Endothelial cell of umbilical vein (primary cell): ENCODE measurements around the gene CERKL. TPM values are rescaled to one million over a fixed set of nuclear protein-coding genes. Genes with fewer than 3 reads are reported as not detected.
A peak's percentile ranks its signal among the peaks of the same experiment; 100 is the strongest.

Experiments used
- BruUV-seq: library from RNA; stranded (reverse); fragments of 400-500 nt; replicated peaks from 2 replicates; lab custom pipeline; 2021; lab: Mats Ljungman, UMichigan
- CTCF ChIA-PET: fragments of 300-600, 350-600 bp; sonication (Branson Sonifier 250); formaldehyde crosslinking; loops from one replicate; lab custom pipeline; 2021; ENCODE audit warnings: antibody characterized with exemption, inconsistent platforms; lab: Charles Lee
- POLR2A ChIA-PET: fragments of 300-600, 350-600 bp; sonication (Branson Sonifier 250); formaldehyde crosslinking; loops from one replicate; lab custom pipeline; 2021; ENCODE audit warnings: antibody characterized with exemption, inconsistent platforms; lab: Charles Lee
- DNase-seq: peaks from one replicate; pipeline ENCODE4 v3.0.0-alpha.2; 2011; ENCODE audit warnings: low read depth, low spot score
- FAIRE-seq: peaks from 2 replicates; lab custom pipeline; 2011; peaks lifted over from hg19 to GRCh38; lab: Jason Lieb, UNC
- H2AFZ ChIP-seq: 2 replicates; pipeline ENCODE4 v1.6.0; 2012; ENCODE audit warnings: low read depth, low read length, control low read depth, inconsistent platforms
- H3K27ac ChIP-seq: 2 replicates; pipeline ENCODE4 v1.5.1; 2011; ENCODE audit warnings: low read depth, mild to moderate bottlenecking, control low read depth, low read length, moderate library complexity; ENCODE audit not compliant: insufficient read depth
- H3K27me3 ChIP-seq, 2 experiments: 2 replicates each; pipeline versions ENCODE4 v1.6.0 to v1.6.1; 2011; ENCODE audit warnings: low read length in 2 of 2, mixed read lengths in 1 of 2; ENCODE audit not compliant: control insufficient read depth in 2 of 2, insufficient read depth in 2 of 2
- H3K36me3 ChIP-seq, 2 experiments: 2 replicates in 1 of 2; 3 replicates in 1 of 2; pipeline ENCODE4 v1.5.1; 2011; ENCODE audit warnings: low read length in 2 of 2, mild to moderate bottlenecking in 1 of 2, moderate library complexity in 1 of 2; ENCODE audit not compliant: control insufficient read depth in 2 of 2, insufficient read depth in 2 of 2; ENCODE audit errors: extremely low read depth in 1 of 2
- H3K4me1 ChIP-seq: 3 replicates; pipeline ENCODE4 v1.5.1; 2011; ENCODE audit warnings: mild to moderate bottlenecking, low read length; ENCODE audit not compliant: control insufficient read depth, insufficient read depth; ENCODE audit errors: extremely low read depth
- H3K4me2 ChIP-seq: 2 replicates; pipeline ENCODE4 v1.6.1; 2011; ENCODE audit warnings: low read length, control low read depth, mixed read lengths; ENCODE audit not compliant: insufficient read depth
- H3K4me3 ChIP-seq, 3 experiments: fragments of 200-600 bp in 1 of 3; sonication (generic), shearing (Covaris generic) in 1 of 3; replicated peaks in 1 of 3; 2 replicates each; pipeline ENCODE4 v1.5.1; 2011 to 2016; ENCODE audit warnings: control low read depth in 3 of 3, low read length in 3 of 3, mild to moderate bottlenecking in 2 of 3, inconsistent platforms in 1 of 3, low read depth in 1 of 3, moderate library complexity in 1 of 3; ENCODE audit not compliant: insufficient read depth in 1 of 3
- H3K79me2 ChIP-seq: 2 replicates; pipeline ENCODE4 v1.6.0; 2012; ENCODE audit warnings: low read length, inconsistent platforms; ENCODE audit not compliant: control insufficient read depth, insufficient read depth
- H3K9ac ChIP-seq: replicated peaks from 2 replicates; pipeline ENCODE3; 2011; ENCODE audit warnings: low read length, control low read depth; ENCODE audit not compliant: insufficient read depth; ENCODE audit errors: extremely low read depth
- H3K9me1 ChIP-seq: replicated peaks from 3 replicates; pipeline ENCODE4 v1.6.0; 2011; ENCODE audit warnings: mild to moderate bottlenecking, low read length; ENCODE audit not compliant: control insufficient read depth, insufficient read depth; ENCODE audit errors: extremely low read depth
- H3K9me3 ChIP-seq: replicated peaks from 2 replicates; pipeline ENCODE4 v1.5.1; 2012; ENCODE audit warnings: low read length, inconsistent platforms; ENCODE audit not compliant: control insufficient read depth, insufficient read depth
- H4K20me1 ChIP-seq: replicated peaks from 2 replicates; pipeline ENCODE3; 2011; ENCODE audit warnings: mild to moderate bottlenecking, low read length; ENCODE audit not compliant: control insufficient read depth, insufficient read depth; ENCODE audit errors: extremely low read depth
- dilution Hi-C: fragments of 300-500 bp; cut with MboI; formaldehyde crosslinking; loops from one replicate; pipeline ENCODE4 v1.15.0; 2019; ENCODE audit warnings: low sequenced_read_pairs; ENCODE audit not compliant: extremely low pct_ligation_motif_present
- intact Hi-C: fragments of 100-400 bp; cut with micrococcal nuclease; formaldehyde crosslinking; loops from one replicate; pipeline ENCODE4 v1.10.0; 2022
- polyA plus RNA-seq, 4 experiments: library from polyadenylated mRNA; depleted of rRNA in 3 of 4; stranded (reverse) in 3 of 4; unstranded in 1 of 4; fragments of >200 nt; gene quantifications; 2 replicates each; pipeline versions ENCODE4 v1.2.1 to v1.2.3, GENCODE V29; 2011 to 2012; ENCODE audit warnings: missing spikeins in 1 of 4
- total RNA-seq: library from RNA; stranded (reverse); gene quantifications from 2 replicates; pipeline ENCODE4 v1.2.3, GENCODE V29; 2021
- TF ChIP-seq, protein P1 (sequence below): IDR thresholded peaks from 2 replicates; pipeline ENCODE4 v1.6.1; 2011; ENCODE audit not compliant: insufficient read depth, insufficient read length
- TF ChIP-seq, protein P2 (sequence below), 2 donors: IDR thresholded peaks; 1 replicate in 1 of 2; 2 replicates in 1 of 2; pipeline ENCODE4 v1.5.1; 2011; ENCODE audit warnings: low read length in 2 of 2, mild to moderate bottlenecking in 2 of 2, moderate library complexity in 2 of 2, control low read depth in 1 of 2, inconsistent platforms in 1 of 2, low read depth in 1 of 2; ENCODE audit not compliant: insufficient read depth in 1 of 2; ENCODE audit errors: extremely low read depth in 1 of 2

The CERKL gene
- total and polyA plus RNA-seq, 2 donors (not counting 3 experiments of a cell fraction or from before 2014, with no cell fraction given), result not detected

DNA sequence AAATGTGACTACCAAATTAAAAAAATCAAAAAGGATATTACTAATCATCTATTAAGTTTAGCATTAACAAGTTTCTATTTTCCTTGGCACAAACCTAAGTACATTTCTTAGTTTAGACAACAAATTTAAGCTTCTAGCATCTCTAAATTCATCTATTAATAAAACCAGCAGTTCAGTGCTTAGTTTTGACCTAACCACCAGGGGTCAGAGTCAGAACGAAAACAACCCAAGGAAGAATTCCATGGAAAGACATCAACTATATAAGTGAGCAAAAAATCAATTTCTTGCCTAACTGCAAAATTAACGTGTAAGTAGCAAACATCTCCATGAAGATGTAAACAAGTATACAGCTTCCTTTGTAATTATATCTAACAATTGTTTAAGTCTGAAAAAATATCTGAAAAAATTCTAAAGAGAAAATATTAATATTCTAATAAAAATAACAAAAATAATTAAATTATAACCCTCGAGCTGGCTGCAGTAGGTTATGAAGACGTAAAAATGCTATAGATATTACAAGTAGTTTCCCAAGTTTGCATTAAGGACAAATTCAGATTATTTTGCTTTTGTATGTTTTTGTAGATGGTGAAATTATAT, 83.7 kb downstream of the CERKL start:
- peak; percentile 18 for FAIRE-seq

More for the DNA sequence above, 83.7 kb downstream of the CERKL start:
- Histone ChIP-seq H3K27me3 (peaks cover 4 to 12% of the 10 kb centered on the region in 2 experiments), H3K9me1 (no peaks in the 10 kb centered on the region), H2AFZ (no peak overlapping the region), H3K4me2 (no peak overlapping the region), H3K36me3 (no peaks in the 10 kb centered on the region), H4K20me1 (no peaks in the 10 kb centered on the region), H3K9me3 (no peaks in the 10 kb centered on the region), H3K9ac (no peak overlapping the region), H3K4me3 (no peak overlapping the region), H3K4me1 (no peaks in the 10 kb centered on the region), H3K79me2 (no peaks in the 10 kb centered on the region), H3K27ac (no peak overlapping the region)
- POLR2A ChIA-PET, result no interaction called here
- intact Hi-C loops (loop anchor here (1.0 to 5.0 kb wide), 5 partner anchors 142 to 1078 kb away; no protein-coding TSS in a partner anchor), dilution Hi-C loops (no loop called here)
- DNase-seq, result peak; percentile 38
- CTCF ChIA-PET, result interaction anchor here (1.2 to 4.5 kb wide), 13 partner anchors 9 to 1076 kb away, joined by 3 to 107 read pairs (median 5); no protein-coding TSS in a partner anchor
- TF ChIP-seq, protein P1, sequence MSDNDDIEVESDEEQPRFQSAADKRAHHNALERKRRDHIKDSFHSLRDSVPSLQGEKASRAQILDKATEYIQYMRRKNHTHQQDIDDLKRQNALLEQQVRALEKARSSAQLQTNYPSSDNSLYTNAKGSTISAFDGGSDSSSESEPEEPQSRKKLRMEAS, result no peak
- TF ChIP-seq, protein P2, sequence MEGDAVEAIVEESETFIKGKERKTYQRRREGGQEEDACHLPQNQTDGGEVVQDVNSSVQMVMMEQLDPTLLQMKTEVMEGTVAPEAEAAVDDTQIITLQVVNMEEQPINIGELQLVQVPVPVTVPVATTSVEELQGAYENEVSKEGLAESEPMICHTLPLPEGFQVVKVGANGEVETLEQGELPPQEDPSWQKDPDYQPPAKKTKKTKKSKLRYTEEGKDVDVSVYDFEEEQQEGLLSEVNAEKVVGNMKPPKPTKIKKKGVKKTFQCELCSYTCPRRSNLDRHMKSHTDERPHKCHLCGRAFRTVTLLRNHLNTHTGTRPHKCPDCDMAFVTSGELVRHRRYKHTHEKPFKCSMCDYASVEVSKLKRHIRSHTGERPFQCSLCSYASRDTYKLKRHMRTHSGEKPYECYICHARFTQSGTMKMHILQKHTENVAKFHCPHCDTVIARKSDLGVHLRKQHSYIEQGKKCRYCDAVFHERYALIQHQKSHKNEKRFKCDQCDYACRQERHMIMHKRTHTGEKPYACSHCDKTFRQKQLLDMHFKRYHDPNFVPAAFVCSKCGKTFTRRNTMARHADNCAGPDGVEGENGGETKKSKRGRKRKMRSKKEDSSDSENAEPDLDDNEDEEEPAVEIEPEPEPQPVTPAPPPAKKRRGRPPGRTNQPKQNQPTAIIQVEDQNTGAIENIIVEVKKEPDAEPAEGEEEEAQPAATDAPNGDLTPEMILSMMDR (IDR thresholded peaks at IDR 0.05; ENCODE audit: extremely low read depth in 1 of 2, insufficient read depth in 1 of 2, low read depth in 1 of 2, low read length in 2 of 2), result peak; percentile 18 to 31
- BruUV-seq, result no TSS peak
